Colonic mucosa (tissue), 4 donors: ENCODE data around the gene UCK1. TPM values are rescaled to one million over a fixed set of nuclear protein-coding genes. Genes with fewer than 3 reads are reported as not detected.

ENCODE experiments used
- DNase-seq: peaks from one replicate; pipeline ENCODE4 v3.0.0-alpha.2; 2020
- H3K27ac ChIP-seq: fragments of 200-600 bp; one replicate; pipeline ENCODE4 v1.8.0; 2021
- H3K27me3 ChIP-seq: fragments of 200-600 bp; one replicate; pipeline ENCODE4 v1.8.0; 2021
- H3K36me3 ChIP-seq: fragments of 200-600 bp; one replicate; pipeline ENCODE4 v1.8.0; 2021
- H3K4me1 ChIP-seq: fragments of 200-600 bp; one replicate; pipeline ENCODE4 v1.8.0; 2021; ENCODE audit warnings: mild to moderate bottlenecking
- H3K4me3 ChIP-seq: fragments of 200-600 bp; one replicate; pipeline ENCODE4 v1.8.0; 2021
- H3K9ac ChIP-seq, 2 donors: one replicate each; pipeline ENCODE4 v1.7.0; 2013; ENCODE audit warnings: control low read depth in 2 of 2, low read depth in 2 of 2, low read length in 2 of 2
- H3K9me3 ChIP-seq: fragments of 200-600 bp; one replicate; pipeline ENCODE4 v1.8.0; 2021
- intact Hi-C: fragments of 100-400 bp; cut with DNase I; formaldehyde crosslinking; loops from one replicate; pipeline ENCODE4 v1.14.1; 2022
- total RNA-seq, 2 donors: library from RNA; stranded (reverse); fragmentation: NEBNext Ultra II Directional in 1 of 2; extraction: Animal tissue kit (Norgen Biotek cat#: 25700) in 1 of 2; gene quantifications; one replicate each; pipeline ENCODE4 v1.2.1, GENCODE V29; 2021
- TF ChIP-seq, protein P1 (sequence below): fragments of 200-600 bp; IDR thresholded peaks from one replicate; pipeline ENCODE4 v1.8.0; 2022; ENCODE audit warnings: antibody characterized with exemption, mild to moderate bottlenecking
- donor health status: healthy.
- donor health status: DM: no; HTN: no; CAD: no.
- donor health status: DM: no; HTN: no; CAD: no.

Gene UCK1
- total RNA-seq, 2 donors from 2014 or later: 20.2 to 29.3 TPM

DNA sequence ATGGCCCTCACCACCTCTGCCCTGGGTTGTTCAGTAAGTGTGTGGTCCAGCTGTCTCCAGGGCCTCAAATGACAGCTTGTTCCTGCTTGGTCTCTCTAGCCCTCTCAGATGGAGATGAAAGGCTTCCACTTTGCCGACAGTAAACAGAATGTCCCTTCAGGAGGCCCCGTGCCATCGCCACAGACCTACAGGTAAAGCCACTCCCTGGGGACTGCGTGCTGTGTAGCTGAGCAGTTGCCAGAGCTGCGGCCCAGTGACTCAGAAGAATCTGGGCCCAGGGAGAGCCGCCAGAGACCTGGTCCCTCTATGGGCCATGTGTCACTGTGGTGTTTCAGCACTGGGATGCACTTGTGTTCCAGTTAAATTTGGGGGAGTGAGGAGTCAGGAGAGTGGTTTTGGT is 39.0 kb downstream of the UCK1 start:
- H3K36me3 ChIP-seq: peaks cover 31% of the 10 kb centered on the region
- H3K4me3 ChIP-seq: no peak overlapping the region
- no peak overlapping the region for H3K9ac ChIP-seq
- intact Hi-C loops: no loop called here
- H3K4me1 ChIP-seq: no peaks in the 10 kb centered on the region
- DNase-seq: no peak
- TF ChIP-seq, protein P1, sequence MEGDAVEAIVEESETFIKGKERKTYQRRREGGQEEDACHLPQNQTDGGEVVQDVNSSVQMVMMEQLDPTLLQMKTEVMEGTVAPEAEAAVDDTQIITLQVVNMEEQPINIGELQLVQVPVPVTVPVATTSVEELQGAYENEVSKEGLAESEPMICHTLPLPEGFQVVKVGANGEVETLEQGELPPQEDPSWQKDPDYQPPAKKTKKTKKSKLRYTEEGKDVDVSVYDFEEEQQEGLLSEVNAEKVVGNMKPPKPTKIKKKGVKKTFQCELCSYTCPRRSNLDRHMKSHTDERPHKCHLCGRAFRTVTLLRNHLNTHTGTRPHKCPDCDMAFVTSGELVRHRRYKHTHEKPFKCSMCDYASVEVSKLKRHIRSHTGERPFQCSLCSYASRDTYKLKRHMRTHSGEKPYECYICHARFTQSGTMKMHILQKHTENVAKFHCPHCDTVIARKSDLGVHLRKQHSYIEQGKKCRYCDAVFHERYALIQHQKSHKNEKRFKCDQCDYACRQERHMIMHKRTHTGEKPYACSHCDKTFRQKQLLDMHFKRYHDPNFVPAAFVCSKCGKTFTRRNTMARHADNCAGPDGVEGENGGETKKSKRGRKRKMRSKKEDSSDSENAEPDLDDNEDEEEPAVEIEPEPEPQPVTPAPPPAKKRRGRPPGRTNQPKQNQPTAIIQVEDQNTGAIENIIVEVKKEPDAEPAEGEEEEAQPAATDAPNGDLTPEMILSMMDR: no peak
- no peak overlapping the region for H3K27ac ChIP-seq
- no peaks in the 10 kb centered on the region for H3K9me3 ChIP-seq
- H3K27me3 ChIP-seq: no peaks in the 10 kb centered on the region

DNA sequence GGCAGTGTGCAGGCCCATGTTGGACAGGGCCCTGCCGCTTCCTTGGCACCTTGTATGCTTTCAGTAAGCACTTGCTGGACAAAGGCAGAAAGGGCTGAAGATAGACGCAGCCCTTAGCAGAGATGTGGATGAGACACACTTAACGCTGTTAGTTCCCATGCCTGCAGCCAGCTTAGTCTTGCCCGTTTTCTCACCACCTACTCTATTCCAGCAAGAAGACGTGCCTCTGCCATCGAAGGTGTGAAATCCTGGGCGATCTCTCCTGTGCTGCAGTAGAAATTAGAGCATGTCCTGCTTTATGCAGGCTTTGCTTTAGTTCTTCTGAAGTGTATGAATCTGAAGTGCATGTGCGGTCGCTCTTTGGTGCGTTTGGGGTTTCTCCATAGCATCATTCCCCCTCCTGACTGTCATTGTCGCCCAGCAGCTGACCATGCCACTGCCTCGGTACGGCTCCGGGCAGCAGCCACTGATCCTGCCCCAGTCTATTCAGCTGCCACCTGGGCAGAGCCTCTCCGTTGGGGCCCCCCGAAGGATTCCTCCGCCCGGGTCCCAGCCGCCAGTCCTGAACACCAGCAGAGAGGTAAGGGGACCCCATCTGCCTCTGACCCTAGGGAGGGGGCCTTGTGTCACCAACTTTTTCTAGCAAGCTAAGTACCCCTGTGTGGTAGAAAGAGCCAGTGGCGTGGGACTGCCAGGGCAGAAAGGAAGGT is 39.9 kb downstream of the UCK1 start:
- intact Hi-C loops: no loop called here
- Histone ChIP-seq H3K36me3 (peaks cover 28% of the 10 kb centered on the region), H3K9me3 (no peaks in the 10 kb centered on the region), H3K27ac (no peak overlapping the region), H3K9ac (no peak overlapping the region), H3K4me1 (no peaks in the 10 kb centered on the region), H3K4me3 (no peak overlapping the region), H3K27me3 (no peaks in the 10 kb centered on the region)
- TF ChIP-seq, protein P1: no peak
- no peak for DNase-seq

DNA sequence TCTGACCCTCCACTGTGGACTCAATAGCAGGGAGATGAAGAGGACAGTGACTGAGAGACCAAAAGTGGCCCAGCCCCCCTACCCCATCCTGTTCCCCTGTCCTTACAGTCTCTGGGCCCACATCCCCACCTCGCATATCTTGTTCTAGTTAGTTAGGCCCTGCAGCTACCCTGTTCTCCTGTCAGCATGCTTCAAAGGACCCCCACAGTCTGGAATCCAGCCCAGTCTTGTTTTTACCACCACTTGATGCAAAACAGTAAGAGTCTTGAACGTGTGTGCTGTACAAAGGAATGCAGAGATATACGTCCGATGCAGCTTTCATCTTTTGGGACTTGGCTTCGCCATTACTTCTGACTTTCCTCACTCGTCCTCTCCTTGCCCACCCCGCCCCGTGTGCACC is 40.5 kb downstream of the UCK1 start:
- H3K4me1 ChIP-seq: no peaks in the 10 kb centered on the region
- H3K27ac ChIP-seq: no peak overlapping the region
- no peak overlapping the region for H3K9ac ChIP-seq
- intact Hi-C loops: no loop called here
- H3K4me3 ChIP-seq: no peak overlapping the region
- H3K9me3 ChIP-seq: no peaks in the 10 kb centered on the region
- TF ChIP-seq, protein P1: no peak
- H3K36me3 ChIP-seq: peaks cover 29% of the 10 kb centered on the region
- no peaks in the 10 kb centered on the region for H3K27me3 ChIP-seq
- DNase-seq: no peak

DNA sequence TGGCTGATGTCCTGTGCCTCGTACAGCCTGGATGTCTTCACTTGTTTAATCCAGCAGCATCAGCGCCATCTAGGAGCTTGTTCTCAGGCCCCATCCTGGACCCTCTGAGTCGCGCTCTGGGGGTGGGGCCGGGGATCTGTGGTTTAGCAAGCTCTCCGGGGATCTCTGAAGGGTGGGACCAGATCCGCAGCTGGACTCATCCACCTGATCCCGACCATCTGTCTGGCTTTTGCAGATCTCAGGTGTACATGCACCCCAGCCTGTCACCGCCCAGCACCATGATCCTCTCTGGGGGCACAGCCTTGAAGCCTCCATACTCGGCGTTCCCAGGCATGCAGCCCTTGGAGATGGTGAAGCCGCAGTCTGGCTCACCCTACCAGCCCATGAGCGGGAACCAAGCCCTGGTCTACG is 43.4 kb downstream of the UCK1 start:
- TF ChIP-seq, protein P1: no peak
- H3K36me3 ChIP-seq: peaks cover 57% of the 10 kb centered on the region
- H3K4me3 ChIP-seq: no peak overlapping the region
- DNase-seq: no peak
- no peak overlapping the region for H3K9ac ChIP-seq
- H3K27ac ChIP-seq: no peak overlapping the region
- H3K4me1 ChIP-seq: no peaks in the 10 kb centered on the region
- no peaks in the 10 kb centered on the region for H3K27me3 ChIP-seq
- intact Hi-C loops: no loop called here
- H3K9me3 ChIP-seq: no peaks in the 10 kb centered on the region

DNA sequence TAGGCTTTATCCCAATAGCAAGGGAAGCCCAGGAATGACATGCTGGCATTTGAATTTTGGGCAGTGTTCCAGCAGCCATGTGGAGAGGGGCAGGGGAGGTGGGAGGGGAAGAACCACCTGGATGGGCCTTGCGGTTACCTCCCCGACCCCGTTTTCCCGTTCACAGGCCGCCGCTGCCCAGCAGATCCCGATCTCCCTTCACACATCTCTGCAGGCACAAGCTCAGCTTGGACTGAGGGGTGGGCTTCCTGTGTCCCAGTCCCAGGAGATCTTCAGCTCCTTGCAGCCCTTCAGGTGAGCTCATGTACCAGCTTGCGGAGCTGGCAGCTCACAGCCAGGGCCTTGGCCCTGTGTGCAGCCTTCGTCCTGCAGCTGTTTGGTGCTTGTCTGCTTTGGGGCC is 44.1 kb downstream of the UCK1 start:
- Histone ChIP-seq H3K9me3 (no peaks in the 10 kb centered on the region), H3K4me1 (no peaks in the 10 kb centered on the region), H3K9ac (no peak overlapping the region), H3K27me3 (no peaks in the 10 kb centered on the region), H3K36me3 (peaks cover 58% of the 10 kb centered on the region), H3K4me3 (no peak overlapping the region), H3K27ac (no peak overlapping the region)
- DNase-seq: no peak
- intact Hi-C loops: no loop called here
- TF ChIP-seq, protein P1: no peak
